Hepatocyte (in vitro differentiated cells): ENCODE results near the gene ADAM33.

ENCODE experiments used
- CTCF ChIP-seq: fragments of 200-600 bp; sonication (generic); IDR thresholded peaks from 2 replicates; pipeline ENCODE4 v1.5.1; 2016; ENCODE audit warnings: antibody characterized with exemption, mild to moderate bottlenecking; ENCODE audit not compliant: poor library complexity
- EZH2 ChIP-seq: fragments of 200-600 bp; sonication (generic); IDR thresholded peaks from 2 replicates; pipeline ENCODE4 v1.6.1; 2016; ENCODE audit warnings: antibody characterized with exemption, mild to moderate bottlenecking, borderline replicate concordance
- EZH2phosphoT487 ChIP-seq: fragments of 200-600 bp; sonication (generic); IDR thresholded peaks from one replicate; pipeline ENCODE4 v1.6.1; 2018; ENCODE audit warnings: antibody characterized with exemption, mild to moderate bottlenecking, low read depth, moderate library complexity; ENCODE audit not compliant: unreplicated experiment, severe bottlenecking

GRCh38 chr20:3640259-3640658 is 41.6 kb downstream of the ADAM33 start:
- TF ChIP-seq CTCF (no peak), EZH2 (no peak), EZH2phosphoT487 (no peak)
